T-cell (primary cell): ENCODE measurements around the gene ANXA3. TPM values are rescaled to one million over a fixed set of nuclear protein-coding genes. Genes with fewer than 3 reads are reported as not detected.
"Not testable (repeated sequence)": the region's sequence is repeated elsewhere in the genome, so short reads cannot be mapped to it uniquely, and the experiment has no call there.

ENCODE experiments used
- ATAC-seq, 4 experiments: fragments of 200-7000 bp in 3 of 4; fragments of 150-1000 bp in 1 of 4; cut with Tn5 transposase; replicated peaks in 1 of 4; 1 replicate in 3 of 4; 2 replicates in 1 of 4; pipeline ENCODE4 v1.10.0; 2021; ENCODE audit warnings: moderate library complexity in 3 of 4, mild to moderate bottlenecking in 2 of 4, moderate number of reproducible peaks in 1 of 4
- CTCF ChIA-PET, 2 donors: fragments of 300-600 bp; sonication (Branson Sonifier 250); formaldehyde crosslinking; loops; one replicate each; lab custom pipeline; 2022; ENCODE audit warnings: antibody characterized with exemption in 2 of 2; lab: Charles Lee
- POLR2A ChIA-PET, 2 donors: fragments of 300-600 bp; sonication (Branson Sonifier 250); formaldehyde crosslinking; loops; one replicate each; lab custom pipeline; 2022; ENCODE audit warnings: antibody characterized with exemption in 2 of 2; lab: Charles Lee
- DNase-seq, 35 experiments: peaks; one replicate each; pipeline versions ENCODE4 v3.0.0 to v3.0.0-alpha.2; 2013 to 2023
- H3K27ac ChIP-seq: one replicate; pipeline ENCODE4 v1.5.1; 2013; ENCODE audit warnings: low read length
- H3K27me3 ChIP-seq, 2 experiments: replicated peaks in 1 of 2; 1 replicate in 1 of 2; 2 replicates in 1 of 2; pipeline versions ENCODE4 v1.6.1 to v1.7.0; 2013; ENCODE audit warnings: low read length in 1 of 2, mixed read lengths in 1 of 2; ENCODE audit not compliant: control insufficient read depth in 2 of 2, insufficient read depth in 2 of 2; ENCODE audit errors: extremely low read depth in 1 of 2
- H3K36me3 ChIP-seq, 2 donors: 1 replicate in 1 of 2; 2 replicates in 1 of 2; pipeline versions ENCODE4 v1.6.1 to v1.7.0; 2013; ENCODE audit warnings: low read length in 1 of 2; ENCODE audit not compliant: control insufficient read depth in 2 of 2, insufficient read depth in 1 of 2; ENCODE audit errors: extremely low read depth in 1 of 2
- H3K4me1 ChIP-seq, 2 experiments: 1 replicate in 1 of 2; 2 replicates in 1 of 2; pipeline versions ENCODE4 v1.6.1 to v1.7.0; 2013; ENCODE audit warnings: low read length in 2 of 2, mixed read lengths in 1 of 2; ENCODE audit not compliant: insufficient read depth in 2 of 2, control insufficient read depth in 1 of 2; ENCODE audit errors: extremely low read depth in 1 of 2
- H3K4me3 ChIP-seq, 2 donors: 1 replicate in 1 of 2; 2 replicates in 1 of 2; pipeline versions ENCODE4 v1.5.1 to v1.7.0; 2013; ENCODE audit warnings: mild to moderate bottlenecking in 2 of 2, low read length in 1 of 2, moderate library complexity in 1 of 2; ENCODE audit not compliant: control insufficient read depth in 1 of 2; ENCODE audit errors: extremely low read depth in 1 of 2
- H3K9me3 ChIP-seq: 2 replicates; pipeline ENCODE4 v1.7.0; 2013
- H3K27ac Mint-ChIP-seq, 2 donors: one replicate each; pipeline ENCODE4 v1.8.0; 2020 to 2021; ENCODE audit warnings: mild to moderate bottlenecking in 2 of 2, mixed read lengths in 2 of 2
- H3K27me3 Mint-ChIP-seq, 2 donors: one replicate each; pipeline ENCODE4 v1.8.0; 2021 to 2022; ENCODE audit warnings: mixed read lengths in 2 of 2
- H3K36me3 Mint-ChIP-seq: one replicate; pipeline ENCODE4 v1.8.0; 2021; ENCODE audit warnings: mixed read lengths
- H3K4me1 Mint-ChIP-seq, 3 donors: one replicate each; pipeline ENCODE4 v1.8.0; 2020 to 2022; ENCODE audit warnings: mixed read lengths in 3 of 3, mild to moderate bottlenecking in 1 of 3
- H3K4me3 Mint-ChIP-seq, 3 donors: one replicate each; pipeline ENCODE4 v1.8.0; 2020 to 2022; ENCODE audit warnings: mild to moderate bottlenecking in 3 of 3, mixed read lengths in 3 of 3, moderate library complexity in 3 of 3
- H3K9me3 Mint-ChIP-seq, 3 donors: one replicate each; pipeline ENCODE4 v1.8.0; 2020 to 2022; ENCODE audit warnings: mixed read lengths in 3 of 3
- WGBS: methylation state at CpG from one replicate; pipeline ENCODE4 v1.1.5; 2013; ENCODE audit warnings: missing lambda C conversion rate; ENCODE audit not compliant: insufficient coverage; 5-methylcytosine and 5-hydroxymethylcytosine counted together
- total RNA-seq, 35 experiments: library from RNA in 6 of 35; stranded (reverse) in 6 of 35; fragments of 120-200 nt in 1 of 35; gene quantifications; one replicate each; pipeline versions ENCODE4 v1.2.1 to v1.2.4 and lab custom pipeline; 2013 to 2026

Gene ANXA3
- total RNA-seq (under 1 TPM in 3 of 5 donors, not detected in 2; 0.35 to 0.79 (median 0.36) TPM), total RNA-seq (lab: John Stamatoyannopoulos, UW) (0 to 0.44 (median 0.06) reads per million in 29 experiments)
- total RNA-seq (2013) = 0.44 TPM

- ChIA-PET POLR2A (no interaction called here), CTCF (interaction anchor here in 1 of 2 donors (0.6 kb wide), 1 partner anchor 720 kb away, joined by 3 read pairs; no protein-coding TSS in a partner anchor)
- peaks cover 0 to 13% of the 10 kb centered on the region in 2 experiments for H3K27me3 ChIP-seq
- H3K9me3 ChIP-seq = no peaks in the 10 kb centered on the region
- H3K4me3 ChIP-seq = peak within 1 kb of the TSS in 1 of 2 donors; percentile 80
- peaks cover 26 to 38% of the 10 kb centered on the region in 2 donors for H3K27me3 Mint-ChIP-seq
- WGBS = 3% methylated on average over 56 of the region's 65 CpGs
- DNase-seq (peak in 3 of 35 experiments; percentile 0 to 9 (median 2)), ATAC-seq (peak in 3 of 4 experiments; percentile 35 to 50 (median 43))
- H3K4me1 ChIP-seq = peaks cover 9% of the 10 kb centered on the region in 2 experiments
- H3K36me3 ChIP-seq = no peaks in the 10 kb centered on the region
- no peaks in the 10 kb centered on the region for H3K9me3 Mint-ChIP-seq
- peak within 1 kb of the TSS; percentile 49 to 86 (median 51) for H3K4me3 Mint-ChIP-seq
- no peak within 1 kb of the TSS for H3K27ac Mint-ChIP-seq
- H3K4me1 Mint-ChIP-seq = peaks cover 5 to 8% (median 8%) of the 10 kb centered on the region in 3 donors
- no peak within 1 kb of the TSS for H3K27ac ChIP-seq
- no peaks in the 10 kb centered on the region for H3K36me3 Mint-ChIP-seq
Measured at GRCh38 chr4:78551420-78552351, at the start of gene ANXA3. ANXA3 (plus strand) TSS chr4:78551770; CDS start chr4:78554474, 2,704 bp downstream.

GRCh38 chr4:78506260-78506659, 45.3 kb upstream of the ANXA3 start:
- H3K27me3 Mint-ChIP-seq = peaks cover 8 to 12% of the 10 kb centered on the region in 2 donors
- H3K4me1 ChIP-seq, H3K9me3 Mint-ChIP-seq, H3K27ac ChIP-seq, H3K36me3 ChIP-seq, H3K27ac Mint-ChIP-seq, H3K4me3 ChIP-seq, H3K36me3 Mint-ChIP-seq, H3K9me3 ChIP-seq, H3K4me3 Mint-ChIP-seq, H3K4me1 Mint-ChIP-seq, ATAC-seq, DNase-seq, CTCF ChIA-PET, H3K27me3 ChIP-seq: not testable (repeated sequence)
- whole genome bisulfite sequencing = 80% methylated on average over 6 of the region's 10 CpGs
- POLR2A ChIA-PET = interaction anchor here in 1 of 2 donors (0.6 kb wide), 1 partner anchor 260 kb away, joined by 4 read pairs; no protein-coding TSS in a partner anchor

GRCh38 chr4:78509043-78509442, 42.5 kb upstream of the ANXA3 start:
- WGBS = 100% methylated on average over 1 of the region's 2 CpGs
- peaks cover 0 to 5% of the 10 kb centered on the region in 2 experiments for H3K27me3 ChIP-seq
- H3K4me3 Mint-ChIP-seq = no peak overlapping the region
- no peaks in the 10 kb centered on the region for H3K36me3 ChIP-seq
- H3K4me3 ChIP-seq = no peak overlapping the region
- H3K27ac ChIP-seq = no peak overlapping the region
- H3K9me3 ChIP-seq = no peaks in the 10 kb centered on the region
- no peaks in the 10 kb centered on the region for H3K36me3 Mint-ChIP-seq
- ChIA-PET CTCF (no interaction called here), POLR2A (no interaction called here)
- ATAC-seq (no peak), DNase-seq (no peak)
- no peaks in the 10 kb centered on the region for H3K9me3 Mint-ChIP-seq
- H3K4me1 Mint-ChIP-seq = no peaks in the 10 kb centered on the region
- H3K27me3 Mint-ChIP-seq = peaks cover 8 to 12% of the 10 kb centered on the region in 2 donors
- H3K27ac Mint-ChIP-seq = no peak overlapping the region
- no peaks in the 10 kb centered on the region for H3K4me1 ChIP-seq

GRCh38 chr4:78510108-78510507, 41.5 kb upstream of the ANXA3 start:
- H3K27me3 ChIP-seq = peaks cover 0 to 5% of the 10 kb centered on the region in 2 experiments
- ChIA-PET POLR2A (no interaction called here), CTCF (no interaction called here)
- Mint-ChIP-seq H3K9me3 (no peaks in the 10 kb centered on the region), H3K36me3 (no peaks in the 10 kb centered on the region), H3K4me3 (no peak overlapping the region), H3K4me1 (no peaks in the 10 kb centered on the region), H3K27me3 (peaks cover 6 to 8% of the 10 kb centered on the region in 2 donors), H3K27ac (no peak overlapping the region)
- no peaks in the 10 kb centered on the region for H3K9me3 ChIP-seq
- no peaks in the 10 kb centered on the region for H3K4me1 ChIP-seq
- WGBS = no CpG with 5 or more reads among the region's 1 CpG
- ATAC-seq = no peak
- DNase-seq = no peak
- no peaks in the 10 kb centered on the region for H3K36me3 ChIP-seq
- no peak overlapping the region for H3K4me3 ChIP-seq
- H3K27ac ChIP-seq = no peak overlapping the region

GRCh38 chr4:78510681-78511080, 40.9 kb upstream of the ANXA3 start:
- no peak overlapping the region for H3K4me3 Mint-ChIP-seq
- no peaks in the 10 kb centered on the region for H3K36me3 Mint-ChIP-seq
- WGBS = 60% methylated on average over 1 of the region's 1 CpG
- ChIA-PET CTCF (no interaction called here), POLR2A (no interaction called here)
- DNase-seq = no peak
- no peak overlapping the region for H3K27ac ChIP-seq
- no peak for ATAC-seq
- no peaks in the 10 kb centered on the region for H3K9me3 Mint-ChIP-seq
- peaks cover 4 to 10% of the 10 kb centered on the region in 2 donors for H3K27me3 Mint-ChIP-seq
- no peaks in the 10 kb centered on the region for H3K9me3 ChIP-seq
- H3K27ac Mint-ChIP-seq = no peak overlapping the region
- no peaks in the 10 kb centered on the region for H3K36me3 ChIP-seq
- no peak overlapping the region for H3K4me3 ChIP-seq
- no peaks in the 10 kb centered on the region for H3K4me1 Mint-ChIP-seq
- H3K4me1 ChIP-seq = no peaks in the 10 kb centered on the region
- H3K27me3 ChIP-seq = peaks cover 0 to 7% of the 10 kb centered on the region in 2 experiments

- Histone ChIP-seq H3K27me3 (peaks cover 0 to 3% of the 10 kb centered on the region in 2 experiments), H3K4me3 (no peak overlapping the region), H3K36me3 (no peaks in the 10 kb centered on the region), H3K4me1 (no peaks in the 10 kb centered on the region), H3K9me3 (no peaks in the 10 kb centered on the region), H3K27ac (no peak overlapping the region)
- Mint-ChIP-seq H3K9me3 (no peaks in the 10 kb centered on the region), H3K27ac (no peak overlapping the region), H3K4me1 (no peaks in the 10 kb centered on the region), H3K36me3 (no peaks in the 10 kb centered on the region), H3K27me3 (peaks cover 0 to 3% of the 10 kb centered on the region in 2 donors), H3K4me3 (no peak overlapping the region)
- DNase-seq (no peak), ATAC-seq (no peak)
- CTCF ChIA-PET = no interaction called here
- WGBS = 72% methylated on average over 2 of the region's 3 CpGs
- POLR2A ChIA-PET = no interaction called here
Measured at GRCh38 chr4:78512357-78512920, 39.1 kb upstream of the ANXA3 start.
